GM18505 (cell line): ENCODE measurements around the gene TP53I11.

Experiments used
- ATAC-seq: cut with Tn5 transposase; IDR thresholded peaks from one replicate; pipeline ENCODE4 v1.9.1; 2021; ENCODE audit not compliant: unreplicated experiment
- POLR2A ChIP-seq: IDR thresholded peaks from 4 replicates; pipeline ENCODE4 v1.6.1; 2011; ENCODE audit warnings: borderline replicate concordance; ENCODE audit not compliant: insufficient read depth, insufficient read length; ENCODE audit errors: extremely low read depth

Gene TP53I11

DNA sequence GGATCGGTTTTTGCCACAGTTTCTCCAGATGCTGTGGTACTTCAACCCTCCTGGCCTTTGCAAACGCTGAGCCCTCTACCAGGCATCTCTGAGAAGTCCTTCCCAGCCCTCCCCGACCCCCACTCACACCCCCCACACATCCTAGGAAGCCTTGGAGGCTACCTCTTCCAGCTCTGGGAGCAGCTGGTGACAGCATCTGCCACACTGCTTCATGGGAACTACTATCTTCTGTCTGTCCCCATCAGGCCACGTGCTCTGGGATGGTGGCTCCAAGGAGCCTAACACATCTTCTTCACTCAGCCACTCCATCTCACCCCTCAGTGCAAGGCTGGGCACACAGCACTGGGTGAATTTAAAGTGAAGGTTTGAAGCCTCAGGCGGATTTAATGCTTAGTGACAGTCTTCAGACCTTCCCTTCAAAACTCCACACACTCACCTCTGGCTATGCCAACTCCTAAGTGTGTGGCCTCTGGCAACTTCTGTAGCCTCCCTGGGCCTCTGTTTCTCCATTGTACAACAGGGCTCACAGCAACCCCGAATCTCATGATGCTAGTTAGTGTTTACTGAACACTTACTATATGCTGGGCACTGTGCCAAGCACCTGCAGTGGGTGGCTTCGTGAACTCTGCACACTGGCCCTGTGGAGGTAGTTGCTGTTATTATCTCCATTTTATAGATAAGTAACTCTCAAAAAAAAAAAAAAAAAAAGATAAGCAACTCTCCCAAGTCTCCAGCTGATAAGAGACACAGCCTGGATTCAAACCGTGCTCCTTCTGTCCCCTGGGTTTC, 7.3 kb upstream of the TP53I11 start:
- no peak for ATAC-seq
- TF ChIP-seq POLR2A = no peak

DNA sequence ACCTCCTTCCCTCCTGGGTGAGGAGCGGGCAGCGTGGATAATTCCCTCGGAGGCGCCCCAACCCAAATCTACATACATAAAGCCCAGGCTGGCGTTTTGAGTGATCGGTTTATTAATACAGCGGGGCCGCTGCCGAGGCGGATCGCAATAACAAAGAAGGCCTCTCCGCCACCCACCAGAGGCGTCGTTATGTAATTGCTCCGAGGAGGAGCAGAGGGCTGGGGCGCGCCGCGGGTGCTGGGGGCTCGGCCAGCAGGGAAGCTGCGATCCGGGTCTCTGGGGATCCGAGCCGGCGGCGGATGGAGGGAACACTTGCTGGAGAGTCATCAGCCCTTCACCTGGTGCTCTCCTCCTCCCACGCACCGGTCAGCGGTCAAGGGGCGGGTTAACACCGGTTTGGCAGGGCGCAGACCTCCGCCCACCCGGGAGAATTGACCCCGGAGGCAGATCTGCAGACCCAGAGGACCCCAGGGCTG, 6.4 kb upstream of the TP53I11 start:
- no peak for ATAC-seq
- TF ChIP-seq POLR2A = no peak

DNA sequence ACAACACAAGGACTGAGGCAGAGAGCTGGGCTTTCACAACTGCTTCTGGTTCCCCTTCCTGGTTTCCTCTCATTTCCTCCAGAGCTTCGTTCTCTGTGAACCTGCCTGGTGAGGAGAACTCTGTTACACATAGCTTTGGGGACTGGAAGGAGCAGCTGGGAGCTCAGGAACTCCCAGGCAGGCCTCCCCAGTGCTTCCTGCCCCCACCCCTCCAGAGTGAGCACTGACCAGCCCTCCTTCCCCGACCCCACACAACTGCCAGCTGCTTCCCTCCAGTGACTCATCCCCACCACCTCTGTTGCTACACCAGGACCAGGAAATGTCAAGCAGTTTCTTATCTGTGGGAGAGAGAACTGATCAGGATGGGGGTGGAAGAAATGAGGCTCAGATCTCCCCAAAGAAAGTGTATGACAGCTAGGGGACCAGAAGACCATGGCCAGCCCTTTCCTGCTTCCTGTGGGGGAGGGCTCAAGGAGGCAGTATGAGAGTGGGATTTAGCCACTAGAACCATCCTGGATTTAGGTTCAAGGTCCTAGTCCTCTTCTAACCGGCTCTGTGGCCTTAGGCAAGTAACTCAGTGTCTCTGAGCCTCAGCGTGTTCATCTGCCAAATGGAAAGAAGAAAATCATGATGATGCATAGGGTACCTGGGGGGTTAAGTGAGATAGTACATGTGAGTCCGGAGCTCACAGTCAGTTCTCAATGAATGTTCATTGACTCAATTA, 4.5 kb upstream of the TP53I11 start:
- ATAC-seq = no peak
- no peak for TF ChIP-seq POLR2A

DNA sequence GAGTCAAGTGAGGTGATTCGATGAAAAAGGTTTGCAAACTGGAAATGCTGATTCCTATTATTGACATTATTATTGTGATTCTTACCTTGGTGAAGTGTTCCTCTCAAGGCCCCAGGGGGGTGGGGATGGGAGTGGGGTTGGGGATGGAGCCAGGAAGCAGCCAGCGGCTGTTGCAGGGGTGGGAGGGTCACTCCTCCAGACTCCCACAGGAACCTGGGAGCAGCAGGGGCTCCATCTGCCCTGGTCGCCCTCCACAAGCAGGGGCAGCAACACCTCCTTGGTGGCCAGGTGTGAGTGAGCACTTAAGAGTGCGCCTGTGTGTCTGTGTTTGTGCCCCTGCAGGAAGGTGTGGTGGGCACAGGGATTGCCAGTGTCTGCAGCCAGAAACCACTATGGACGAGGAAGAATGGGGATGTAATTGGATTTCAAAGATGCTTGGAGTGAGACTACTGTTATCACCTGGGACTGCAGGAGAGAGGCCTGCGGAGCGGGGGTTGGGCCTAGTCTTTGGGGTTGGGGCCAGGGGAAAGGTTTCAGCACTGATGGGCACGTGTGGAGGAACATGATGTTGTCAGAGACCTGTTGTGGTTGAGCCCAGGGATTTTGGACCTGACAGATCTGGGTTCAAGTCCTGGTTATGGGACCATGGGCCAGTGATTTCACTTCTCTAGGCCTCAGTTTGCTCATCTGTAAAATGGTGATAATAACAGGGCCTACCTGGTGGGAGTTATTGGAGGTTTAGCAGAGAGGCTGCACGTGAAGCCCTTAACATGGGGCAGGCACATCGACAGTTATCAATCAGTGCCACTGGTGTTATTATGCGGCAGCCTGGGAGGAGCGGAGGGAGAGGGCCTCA, 3.6 kb upstream of the TP53I11 start:
- no peak for TF ChIP-seq POLR2A

DNA sequence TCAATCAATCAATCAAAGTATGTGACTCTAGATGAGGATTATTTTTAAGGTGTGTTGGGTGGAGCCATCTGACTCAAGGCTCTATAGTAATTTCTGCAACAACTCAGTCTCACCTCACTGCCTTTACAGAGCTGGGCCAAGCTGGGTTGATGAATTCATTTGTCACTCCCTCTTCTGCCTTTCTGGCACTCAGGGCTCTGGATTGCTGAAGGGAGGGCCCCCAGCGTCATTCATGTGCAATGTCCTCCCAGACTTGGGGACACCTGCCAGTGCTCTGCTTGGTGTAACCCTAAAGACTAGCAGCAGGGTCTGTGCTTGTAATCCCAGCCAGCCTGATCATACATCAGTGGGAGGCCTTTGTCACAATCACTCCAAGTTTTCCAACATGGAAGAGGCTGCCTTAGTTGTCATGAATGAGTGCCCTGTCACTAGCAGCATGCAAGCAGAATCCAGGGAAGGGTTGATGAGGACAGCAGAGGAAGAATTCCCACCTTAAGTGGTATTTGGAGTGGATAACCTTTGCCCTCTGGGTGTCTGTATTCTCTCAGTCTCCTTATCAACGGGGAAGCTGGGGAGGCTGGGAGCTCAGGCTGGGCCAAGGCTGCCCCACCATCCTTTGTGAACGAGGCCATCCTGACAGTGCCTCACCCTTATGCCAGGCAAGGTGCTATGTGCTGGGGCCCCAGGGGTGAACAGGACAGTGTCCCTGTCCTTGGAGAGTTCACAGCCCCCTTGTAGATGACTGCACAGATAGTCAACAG, 2.0 kb upstream of the TP53I11 start:
- TF ChIP-seq POLR2A = no peak
- no peak for ATAC-seq

More for the DNA sequence above, 3.6 kb upstream of the TP53I11 start:
- no peak for ATAC-seq

DNA sequence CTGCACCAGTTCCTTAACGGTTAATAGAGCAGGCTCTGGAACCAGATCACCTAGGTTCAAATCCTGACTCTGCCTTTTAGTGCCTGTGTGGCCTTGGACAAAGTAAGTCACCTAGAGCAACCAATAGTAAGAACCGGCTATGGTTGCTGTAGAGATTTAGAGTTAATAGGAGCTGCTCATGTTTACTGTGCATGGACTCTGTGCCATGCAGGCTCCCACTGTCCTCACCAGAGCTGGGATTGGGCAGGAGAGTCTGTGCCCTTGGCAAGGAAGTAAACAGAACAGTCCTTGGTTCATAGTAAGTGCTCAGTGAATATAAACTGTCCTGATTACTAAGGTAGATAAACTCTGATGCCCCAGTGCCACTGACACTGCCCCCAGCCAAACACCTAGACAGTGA, 1.4 kb upstream of the TP53I11 start:
- no peak for ATAC-seq
- TF ChIP-seq POLR2A = no peak

DNA sequence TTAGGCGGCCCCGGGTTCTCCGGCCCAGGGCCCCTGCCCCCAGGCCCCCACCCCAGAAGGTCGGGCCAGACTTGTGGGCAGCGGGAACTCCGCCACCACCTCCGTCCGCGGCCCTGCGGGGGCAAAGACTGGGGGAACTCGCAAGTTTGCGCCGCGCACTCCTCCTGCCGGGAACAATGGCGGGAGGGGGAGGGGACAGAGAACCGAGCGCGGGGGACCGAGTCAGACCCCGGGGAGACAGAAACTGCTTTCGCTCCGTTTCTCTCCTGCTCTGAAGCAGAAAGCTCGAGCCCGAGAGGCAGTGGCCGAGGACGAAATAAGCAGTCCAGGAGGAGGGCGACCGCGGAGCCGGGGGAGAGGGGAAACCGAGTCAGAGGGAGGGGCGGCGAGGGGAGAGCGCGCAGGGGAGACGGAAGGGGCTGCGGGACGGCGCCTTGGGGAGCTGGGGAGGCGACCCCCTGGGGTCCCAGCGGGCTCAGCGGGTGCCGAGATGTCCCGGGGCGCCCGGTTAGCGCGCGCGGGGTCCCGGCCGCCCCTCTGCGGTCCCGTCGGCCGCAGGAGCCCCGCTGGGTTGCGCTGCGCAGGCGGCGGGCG, 555 bp downstream of the TP53I11 start:
- no peak for TF ChIP-seq POLR2A
- ATAC-seq = no peak

DNA sequence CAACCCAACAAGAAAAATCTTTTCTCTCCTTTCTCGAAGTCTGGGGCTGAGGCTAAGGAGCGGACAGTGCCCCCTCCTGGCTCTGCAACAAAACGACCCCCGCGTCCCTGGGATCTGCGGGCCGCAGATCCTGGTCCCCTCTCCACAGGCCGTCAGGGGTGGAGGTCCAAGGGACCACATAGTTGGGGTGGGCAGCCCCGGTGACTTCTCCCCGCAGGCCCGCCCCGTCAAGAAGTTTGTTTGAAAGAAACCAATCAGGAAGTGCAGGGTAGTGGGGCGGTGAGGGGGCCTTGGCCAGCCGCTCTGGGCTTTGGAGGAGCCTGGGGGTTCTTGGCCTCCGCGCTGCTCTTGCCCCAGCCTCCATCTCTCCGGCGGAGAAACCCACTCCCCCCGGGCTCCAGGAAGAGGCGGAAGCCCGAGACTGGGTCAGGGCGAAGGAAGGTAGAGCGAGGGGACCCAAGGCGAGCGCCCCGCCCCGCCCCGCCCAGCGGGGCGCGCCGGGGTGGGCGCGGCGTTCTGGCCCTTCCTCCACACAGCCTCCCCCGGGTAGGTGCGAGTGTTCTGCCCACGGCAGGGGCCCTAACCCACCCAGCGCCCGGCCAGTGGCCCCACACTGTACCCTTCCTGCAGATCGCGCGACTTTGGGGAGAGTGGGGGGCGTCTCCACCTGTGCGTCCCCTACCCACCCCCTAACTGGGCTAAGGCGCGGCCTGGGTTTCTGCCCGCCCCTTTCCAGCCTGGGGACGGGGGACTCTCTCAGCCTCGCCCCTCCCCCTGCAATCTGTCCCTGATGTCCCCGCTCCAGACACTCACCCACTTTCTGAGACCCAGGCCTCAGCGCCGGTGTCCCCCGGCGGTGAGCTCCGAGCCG, 1.3 kb downstream of the TP53I11 start:
- no peak for ATAC-seq
- TF ChIP-seq POLR2A = no peak

DNA sequence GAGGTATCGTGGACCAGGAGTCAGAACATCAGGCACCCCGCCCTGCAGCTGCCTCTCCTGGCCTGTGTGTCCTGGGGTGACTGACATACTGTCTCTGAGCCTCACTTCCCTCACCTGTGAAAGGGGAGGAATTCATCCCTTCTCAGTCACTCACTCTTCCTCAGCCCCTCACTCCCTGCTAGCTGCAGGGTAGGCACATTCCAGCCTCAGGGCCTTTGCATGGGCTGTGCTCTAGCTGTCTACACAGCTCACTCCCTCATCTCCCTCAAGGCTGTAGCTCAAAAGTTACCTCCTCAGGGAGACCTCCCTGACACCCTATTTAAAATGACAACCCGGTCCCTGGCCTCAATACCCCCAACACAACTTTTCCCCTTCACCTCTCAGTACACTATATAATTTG, 2.5 kb downstream of the TP53I11 start:
- no peak for ATAC-seq
- no peak for TF ChIP-seq POLR2A

DNA sequence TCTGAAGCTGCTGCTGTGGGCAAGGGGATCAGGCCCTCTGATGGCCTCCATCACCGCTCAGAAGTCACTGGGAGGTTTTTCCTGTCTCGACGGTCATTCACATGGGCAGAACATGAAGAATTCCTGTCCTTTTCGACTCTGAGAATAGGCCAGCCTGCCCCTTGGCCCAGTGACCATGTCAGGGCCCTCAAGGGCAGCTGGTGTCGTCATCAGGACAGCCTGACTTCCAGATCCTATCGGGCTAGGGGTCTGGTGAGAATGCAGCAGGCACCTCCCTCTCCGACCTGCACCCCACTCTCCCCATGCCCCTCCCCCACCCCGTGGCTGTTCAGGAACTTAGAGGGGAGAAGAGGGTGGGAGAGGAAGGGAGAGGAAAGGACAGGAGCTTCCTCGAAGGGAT, 3.6 kb downstream of the TP53I11 start:
- no peak for ATAC-seq
- no peak for TF ChIP-seq POLR2A

DNA sequence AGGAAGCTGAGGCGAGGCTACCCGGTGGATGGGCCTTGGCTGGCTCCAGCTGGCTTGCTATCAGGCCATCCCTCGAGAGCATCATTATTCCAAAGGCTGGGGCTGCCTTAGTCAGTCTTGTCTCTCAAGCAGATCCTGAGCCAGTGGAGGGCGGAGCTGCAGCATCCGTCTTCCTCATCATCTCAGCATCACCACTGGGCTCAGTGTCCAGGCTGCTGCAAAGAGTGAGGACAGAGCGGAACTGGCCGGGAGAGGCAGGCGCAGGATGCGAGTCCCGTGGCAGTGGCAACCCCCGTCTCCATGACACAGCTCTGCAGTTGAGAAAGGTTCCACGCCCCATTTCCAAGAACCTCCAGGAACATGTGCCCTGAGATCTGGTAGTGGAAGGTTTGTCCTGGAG, 4.4 kb downstream of the TP53I11 start:
- no peak for TF ChIP-seq POLR2A
- ATAC-seq = no peak
